Keratinocyte (primary cell): ENCODE measurements around the gene CASZ1. TPM values are rescaled to one million over a fixed set of nuclear protein-coding genes. Genes with fewer than 3 reads are reported as not detected.

Source experiments
- DNase-seq: peaks from one replicate; pipeline ENCODE4 v3.0.0-alpha.2; 2011; ENCODE audit warnings: low read depth, missing footprints, low spot score
- FAIRE-seq: peaks from 2 replicates; lab custom pipeline; 2011; peaks lifted over from hg19 to GRCh38; lab: Jason Lieb, UNC
- H2AFZ ChIP-seq: 2 replicates; pipeline ENCODE4 v1.6.0; 2012; ENCODE audit warnings: low read length, control low read depth, inconsistent platforms; ENCODE audit not compliant: control insufficient read depth
- H3K27ac ChIP-seq: 2 replicates; pipeline ENCODE4 v1.5.1; 2011; ENCODE audit warnings: low read length; ENCODE audit not compliant: control insufficient read depth, insufficient read depth
- H3K27me3 ChIP-seq: 3 replicates; pipeline ENCODE4 v1.6.0; 2011; ENCODE audit warnings: low read length; ENCODE audit not compliant: control insufficient read depth, insufficient read depth; ENCODE audit errors: extremely low read depth
- H3K36me3 ChIP-seq, 2 experiments: 2 replicates in 1 of 2; 3 replicates in 1 of 2; pipeline ENCODE4 v1.5.1; 2011; ENCODE audit warnings: low read length in 2 of 2, mild to moderate bottlenecking in 1 of 2; ENCODE audit not compliant: control insufficient read depth in 2 of 2, insufficient read depth in 2 of 2; ENCODE audit errors: extremely low read depth in 1 of 2
- H3K4me1 ChIP-seq: 3 replicates; pipeline ENCODE4 v1.5.1; 2011; ENCODE audit warnings: low read length; ENCODE audit not compliant: control insufficient read depth, insufficient read depth; ENCODE audit errors: extremely low read depth
- H3K4me2 ChIP-seq: 3 replicates; pipeline ENCODE4 v1.6.0; 2011; ENCODE audit warnings: low read depth, low read length; ENCODE audit not compliant: control insufficient read depth, insufficient read depth; ENCODE audit errors: extremely low read depth
- H3K4me3 ChIP-seq, 3 experiments: fragments of 200-600 bp in 1 of 3; sonication (generic) in 1 of 3; 2 replicates in 2 of 3; 3 replicates in 1 of 3; pipeline ENCODE4 v1.5.1; 2011 to 2016; ENCODE audit warnings: low read length in 3 of 3, mild to moderate bottlenecking in 3 of 3, control low read depth in 2 of 3, inconsistent platforms in 1 of 3, low read depth in 1 of 3, mixed read lengths in 1 of 3, mixed run types in 1 of 3, moderate library complexity in 1 of 3; ENCODE audit not compliant: control insufficient read depth in 2 of 3, insufficient read depth in 2 of 3; ENCODE audit errors: extremely low read depth in 1 of 3
- H3K79me2 ChIP-seq: 2 replicates; pipeline ENCODE4 v1.6.0; 2012; ENCODE audit warnings: low read length; ENCODE audit not compliant: control insufficient read depth, insufficient read depth
- H3K9ac ChIP-seq: 3 replicates; pipeline ENCODE4 v1.6.0; 2011; ENCODE audit warnings: low read length; ENCODE audit not compliant: control insufficient read depth, insufficient read depth; ENCODE audit errors: extremely low read depth
- H3K9me1 ChIP-seq: 3 replicates; pipeline ENCODE4 v1.6.0; 2011; ENCODE audit warnings: low read length; ENCODE audit not compliant: control insufficient read depth, insufficient read depth; ENCODE audit errors: extremely low read depth
- H3K9me3 ChIP-seq: 2 replicates; pipeline ENCODE4 v1.5.1; 2012; ENCODE audit warnings: low read depth, low read length; ENCODE audit not compliant: control insufficient read depth
- H4K20me1 ChIP-seq: 3 replicates; pipeline ENCODE4 v1.6.0; 2011; ENCODE audit warnings: low read length; ENCODE audit not compliant: control insufficient read depth, insufficient read depth; ENCODE audit errors: extremely low read depth
- CTCF ChIP-seq, 3 experiments: IDR thresholded peaks in 1 of 3; conservative IDR thresholded peaks in 1 of 3; optimal IDR thresholded peaks in 1 of 3; 2 replicates in 2 of 3; 3 replicates in 1 of 3; pipeline versions ENCODE3 to v1.5.1; 2011; ENCODE audit warnings: low read length in 3 of 3, mild to moderate bottlenecking in 3 of 3, moderate library complexity in 2 of 3, control low read depth in 1 of 3, inconsistent platforms in 1 of 3; ENCODE audit not compliant: insufficient read depth in 2 of 3; ENCODE audit errors: extremely low read depth in 1 of 3
- EZH2 ChIP-seq: IDR thresholded peaks from one replicate; pipeline ENCODE4 v1.6.1; 2012; ENCODE audit warnings: inconsistent platforms, mild to moderate bottlenecking, low read length, moderate library complexity
- dilution Hi-C: fragments of 300-500 bp; cut with MboI; formaldehyde crosslinking; loops from one replicate; pipeline ENCODE4 v1.7.0; 2020; ENCODE audit warnings: low sequenced_read_pairs; ENCODE audit not compliant: extremely low pct_ligation_motif_present
- polyA plus RNA-seq, 5 experiments: library from polyadenylated mRNA; depleted of rRNA in 3 of 5; stranded (reverse) in 3 of 5; stranded (forward) in 1 of 5; unstranded in 1 of 5; fragments of >200 nt; gene quantifications; 1 replicate in 1 of 5; 2 replicates in 3 of 5; 3 replicates in 1 of 5; pipeline versions ENCODE4 v1.2.1 to v1.2.3, GENCODE V29; 2011 to 2012; ENCODE audit warnings: missing spikeins in 2 of 5, low read depth in 1 of 5, low replicate concordance in 1 of 5

CASZ1 gene
- polyA plus RNA-seq, 1 donor (not counting 4 experiments of a cell fraction or from before 2014, with no cell fraction given): 2.8 TPM

- no peak overlapping the region for H3K27ac ChIP-seq
- H3K27me3 ChIP-seq: no peaks in the 10 kb centered on the region
- FAIRE-seq (no peak), DNase-seq (no peak)
- no peak overlapping the region for H3K4me3 ChIP-seq
- H3K9me1 ChIP-seq: no peaks in the 10 kb centered on the region
- H3K4me2 ChIP-seq: no peak overlapping the region
- no peaks in the 10 kb centered on the region for H3K4me1 ChIP-seq
- peaks cover 0 to 19% of the 10 kb centered on the region in 2 experiments for H3K36me3 ChIP-seq
- no peak overlapping the region for H3K9ac ChIP-seq
- H3K9me3 ChIP-seq: no peaks in the 10 kb centered on the region
- dilution Hi-C loops: no loop called here
- no peak for TF ChIP-seq EZH2
- no peak for TF ChIP-seq CTCF (optimal IDR thresholded peaks at IDR 0.05 in 1 of 3, IDR thresholded peaks at IDR 0.05 in 1 of 3, conservative IDR thresholded peaks at IDR 0.05 in 1 of 3; ENCODE audit: extremely low read depth in 1 of 3, insufficient read depth in 2 of 3, low read length in 3 of 3)
- H2AFZ ChIP-seq: no peak overlapping the region
- H4K20me1 ChIP-seq: no peaks in the 10 kb centered on the region
- H3K79me2 ChIP-seq: no peaks in the 10 kb centered on the region
These were observed 132.8 kb downstream of the CASZ1 start for GRCh38 chr1:10663678-10664035.

GRCh38 chr1:10662824-10663677 is 133.4 kb downstream of the CASZ1 start:
- H3K9me3 ChIP-seq: no peaks in the 10 kb centered on the region
- DNase-seq: no peak
- H3K4me2 ChIP-seq: no peak overlapping the region
- no peaks in the 10 kb centered on the region for H3K79me2 ChIP-seq
- H4K20me1 ChIP-seq: no peaks in the 10 kb centered on the region
- no peak overlapping the region for H3K27ac ChIP-seq
- H3K4me3 ChIP-seq: no peak overlapping the region
- TF ChIP-seq CTCF (optimal IDR thresholded peaks at IDR 0.05 in 1 of 3, IDR thresholded peaks at IDR 0.05 in 1 of 3, conservative IDR thresholded peaks at IDR 0.05 in 1 of 3; ENCODE audit: extremely low read depth in 1 of 3, insufficient read depth in 2 of 3, low read length in 3 of 3) (no peak), EZH2 (no peak)
- H3K9ac ChIP-seq: no peak overlapping the region
- H3K27me3 ChIP-seq: no peaks in the 10 kb centered on the region
- FAIRE-seq: no peak
- dilution Hi-C loops: no loop called here
- H3K9me1 ChIP-seq: no peaks in the 10 kb centered on the region
- H3K4me1 ChIP-seq: no peaks in the 10 kb centered on the region
- peaks cover 0 to 21% of the 10 kb centered on the region in 2 experiments for H3K36me3 ChIP-seq
- no peak overlapping the region for H2AFZ ChIP-seq
